Hepatocyte (in vitro differentiated cells): ENCODE measurements around the gene PERP. TPM values are rescaled to one million over a fixed set of nuclear protein-coding genes. Genes with fewer than 3 reads are reported as not detected.

ENCODE experiments used
- DNase-seq: peaks from one replicate; pipeline ENCODE4 v3.0.0-alpha.2; 2016; ENCODE audit warnings: low spot score
- H2AFZ ChIP-seq: fragments of 200-600 bp; sonication (generic); 2 replicates; pipeline ENCODE4 v1.6.0; 2016; ENCODE audit warnings: antibody characterized with exemption, mild to moderate bottlenecking
- H3K27ac ChIP-seq: fragments of 200-600 bp; sonication (generic); 2 replicates; pipeline ENCODE4 v1.5.1; 2016; ENCODE audit warnings: mild to moderate bottlenecking
- H3K27me3 ChIP-seq: fragments of 200-600 bp; sonication (generic); 2 replicates; pipeline ENCODE4 v1.6.1; 2016
- H3K36me3 ChIP-seq: fragments of 200-600 bp; sonication (generic); replicated peaks from 2 replicates; pipeline ENCODE4 v1.5.1; 2016; ENCODE audit warnings: low read depth; ENCODE audit not compliant: insufficient read depth
- H3K4me1 ChIP-seq: fragments of 200-600 bp; sonication (generic); 2 replicates; pipeline ENCODE4 v1.5.1; 2016; ENCODE audit warnings: mild to moderate bottlenecking, moderate library complexity; ENCODE audit not compliant: insufficient read depth
- H3K4me2 ChIP-seq: fragments of 200-600 bp; sonication (generic); 2 replicates; pipeline ENCODE4 v1.6.0; 2016
- H3K4me3 ChIP-seq: fragments of 200-600 bp; sonication (generic); 2 replicates; pipeline ENCODE4 v1.5.1; 2016; ENCODE audit warnings: mild to moderate bottlenecking
- H3K79me2 ChIP-seq: fragments of 200-600 bp; sonication (generic); 2 replicates; pipeline ENCODE4 v1.6.0; 2017; ENCODE audit warnings: mild to moderate bottlenecking
- H3K9me2 ChIP-seq: fragments of 200-600 bp; sonication (generic); replicated peaks from 2 replicates; pipeline ENCODE4 v1.6.0; 2017; ENCODE audit warnings: mild to moderate bottlenecking; ENCODE audit not compliant: insufficient read depth
- H3K9me3 ChIP-seq: fragments of 200-600 bp; sonication (generic); 2 replicates; pipeline ENCODE4 v1.5.1; 2016; ENCODE audit warnings: low read depth, mild to moderate bottlenecking
- H4K20me1 ChIP-seq: fragments of 200-600 bp; sonication (generic); 2 replicates; pipeline ENCODE4 v1.6.0; 2016; ENCODE audit warnings: mild to moderate bottlenecking; ENCODE audit not compliant: insufficient read depth, poor library complexity, severe bottlenecking
- EZH2 ChIP-seq: fragments of 200-600 bp; sonication (generic); IDR thresholded peaks from 2 replicates; pipeline ENCODE4 v1.6.1; 2016; ENCODE audit warnings: antibody characterized with exemption, mild to moderate bottlenecking, borderline replicate concordance
- EZH2phosphoT487 ChIP-seq: fragments of 200-600 bp; sonication (generic); IDR thresholded peaks from one replicate; pipeline ENCODE4 v1.6.1; 2018; ENCODE audit warnings: antibody characterized with exemption, mild to moderate bottlenecking, low read depth, moderate library complexity; ENCODE audit not compliant: unreplicated experiment, severe bottlenecking
- WGBS: methylation state at CpG from one replicate; pipeline ENCODE4 v1.1.6; 2016; ENCODE audit warnings: low lambda C conversion rate; ENCODE audit errors: missing lambda C conversion rate; 5-methylcytosine and 5-hydroxymethylcytosine counted together
- polyA plus RNA-seq: library from polyadenylated mRNA; unstranded; fragments of >200 nt; fragmentation: Nextera tagmentation; extraction: Ambion mirVana; gene quantifications from 2 replicates; pipeline ENCODE4 v1.2.1, GENCODE V29; 2016
- total RNA-seq: library from RNA; depleted of rRNA; stranded (reverse); fragments of >200 nt; gene quantifications from 2 replicates; pipeline ENCODE4 v1.2.3, GENCODE V29; 2014
- TF ChIP-seq, protein P1 (sequence below): fragments of 200-600 bp; sonication (generic); IDR thresholded peaks from 2 replicates; pipeline ENCODE4 v1.5.1; 2016; ENCODE audit warnings: antibody characterized with exemption, mild to moderate bottlenecking; ENCODE audit not compliant: poor library complexity

PERP gene
- total and polyA plus RNA-seq, 2 experiments from 2014 or later, result 85.2 to 104 TPM

DNA sequence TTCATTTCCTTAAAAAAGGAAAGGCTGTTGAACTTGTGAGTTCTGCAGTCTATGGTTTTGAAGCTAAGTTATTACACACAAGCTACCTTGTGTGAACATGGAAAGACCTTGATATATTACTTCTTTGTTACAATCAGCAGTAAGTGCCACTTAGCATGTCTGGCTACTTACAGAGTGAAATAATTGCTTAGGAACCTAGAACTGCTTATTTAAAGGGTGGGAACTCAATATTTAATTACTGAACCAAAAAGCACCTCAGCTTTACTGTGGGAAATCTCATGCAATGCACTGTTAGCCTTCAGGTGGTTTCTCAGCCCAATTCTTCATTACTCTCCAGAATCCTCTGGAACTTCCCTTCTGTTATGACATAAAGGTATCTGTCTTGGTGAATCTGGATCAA, 17.9 kb downstream of the PERP start:
- H3K36me3 ChIP-seq, result no peaks in the 10 kb centered on the region
- H3K9me2 ChIP-seq, result no peaks in the 10 kb centered on the region
- H4K20me1 ChIP-seq, result no peaks in the 10 kb centered on the region
- no peaks in the 10 kb centered on the region for H3K27me3 ChIP-seq
- H2AFZ ChIP-seq, result no peak overlapping the region
- H3K4me3 ChIP-seq, result no peak overlapping the region
- H3K27ac ChIP-seq, result peak overlapping the region; percentile 56
- no peak for TF ChIP-seq EZH2phosphoT487
- no peak for TF ChIP-seq EZH2
- TF ChIP-seq, protein P1, sequence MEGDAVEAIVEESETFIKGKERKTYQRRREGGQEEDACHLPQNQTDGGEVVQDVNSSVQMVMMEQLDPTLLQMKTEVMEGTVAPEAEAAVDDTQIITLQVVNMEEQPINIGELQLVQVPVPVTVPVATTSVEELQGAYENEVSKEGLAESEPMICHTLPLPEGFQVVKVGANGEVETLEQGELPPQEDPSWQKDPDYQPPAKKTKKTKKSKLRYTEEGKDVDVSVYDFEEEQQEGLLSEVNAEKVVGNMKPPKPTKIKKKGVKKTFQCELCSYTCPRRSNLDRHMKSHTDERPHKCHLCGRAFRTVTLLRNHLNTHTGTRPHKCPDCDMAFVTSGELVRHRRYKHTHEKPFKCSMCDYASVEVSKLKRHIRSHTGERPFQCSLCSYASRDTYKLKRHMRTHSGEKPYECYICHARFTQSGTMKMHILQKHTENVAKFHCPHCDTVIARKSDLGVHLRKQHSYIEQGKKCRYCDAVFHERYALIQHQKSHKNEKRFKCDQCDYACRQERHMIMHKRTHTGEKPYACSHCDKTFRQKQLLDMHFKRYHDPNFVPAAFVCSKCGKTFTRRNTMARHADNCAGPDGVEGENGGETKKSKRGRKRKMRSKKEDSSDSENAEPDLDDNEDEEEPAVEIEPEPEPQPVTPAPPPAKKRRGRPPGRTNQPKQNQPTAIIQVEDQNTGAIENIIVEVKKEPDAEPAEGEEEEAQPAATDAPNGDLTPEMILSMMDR, result no peak
- no peak overlapping the region for H3K4me2 ChIP-seq
- H3K4me1 ChIP-seq, result peaks cover 22% of the 10 kb centered on the region
- no peaks in the 10 kb centered on the region for H3K79me2 ChIP-seq
- no peaks in the 10 kb centered on the region for H3K9me3 ChIP-seq
- DNase-seq, result no peak

DNA sequence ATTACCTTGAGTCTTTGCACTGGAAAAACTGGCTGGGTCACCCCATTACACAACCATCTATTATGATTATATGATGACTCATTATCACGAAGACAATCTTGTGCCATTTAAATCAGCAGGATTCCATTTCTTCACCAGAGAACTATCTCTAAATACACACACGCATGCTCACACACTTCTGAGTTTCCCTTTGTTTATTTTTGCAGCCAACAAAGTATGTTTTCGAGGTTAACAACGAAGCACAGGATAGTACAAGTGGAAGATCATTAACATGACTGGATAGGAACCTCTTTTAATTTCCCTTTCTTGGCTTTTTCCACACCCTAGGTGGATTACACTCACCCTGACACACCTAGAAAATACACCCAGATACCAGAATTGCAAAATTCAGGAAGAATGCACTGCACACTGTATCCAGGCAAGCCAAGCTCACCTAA, 18.9 kb downstream of the PERP start:
- H3K4me2 ChIP-seq, result peak overlapping the region; percentile 45

DNA sequence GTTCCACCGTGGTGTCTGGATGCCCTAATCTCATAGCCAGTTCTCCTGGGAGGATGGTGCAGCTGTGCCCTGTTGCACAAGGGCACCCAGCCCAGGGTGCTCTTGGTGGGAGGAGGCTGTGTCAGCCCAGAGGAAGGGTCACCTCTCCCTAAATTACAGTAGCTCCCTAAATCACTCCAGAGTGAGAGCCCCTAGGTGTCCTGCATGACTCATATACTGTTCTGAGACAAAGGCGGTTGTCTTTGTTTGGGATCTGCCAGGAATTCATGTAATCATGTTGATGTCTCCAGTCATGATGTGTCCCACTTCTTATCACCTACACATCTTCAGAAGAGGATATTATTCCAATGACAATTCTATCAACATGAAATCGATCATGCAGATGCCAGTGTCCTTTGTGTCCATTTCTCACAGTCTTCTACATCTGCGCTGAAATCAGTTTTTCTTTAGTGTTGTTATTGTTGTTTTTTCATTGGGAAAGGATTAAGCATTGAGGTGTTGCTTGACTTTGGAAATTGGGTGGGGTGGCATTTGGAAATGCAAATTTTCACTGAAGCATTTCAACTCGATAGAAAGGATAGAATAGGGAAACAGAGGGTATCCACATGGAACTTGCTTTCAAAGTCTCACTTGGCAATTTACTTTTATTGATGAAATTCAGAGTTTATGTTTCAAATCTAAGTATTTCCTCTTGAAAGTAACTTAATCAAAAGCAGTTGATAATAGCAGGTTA, 19.5 kb downstream of the PERP start:
- Histone ChIP-seq H3K4me2 (peak overlapping the region; percentile 63), H3K27ac (peak overlapping the region; percentile 79)

More for the DNA sequence above, 18.9 kb downstream of the PERP start:
- H3K4me1 ChIP-seq, result peaks cover 22% of the 10 kb centered on the region
- H3K9me3 ChIP-seq, result no peaks in the 10 kb centered on the region
- H3K36me3 ChIP-seq, result no peaks in the 10 kb centered on the region
- H3K4me3 ChIP-seq, result no peak overlapping the region
- H4K20me1 ChIP-seq, result no peaks in the 10 kb centered on the region
- H2AFZ ChIP-seq, result no peak overlapping the region
- peak overlapping the region; percentile 56 for H3K27ac ChIP-seq
- TF ChIP-seq EZH2 (no peak), EZH2phosphoT487 (no peak)
- TF ChIP-seq, protein P1, result no peak
- no peaks in the 10 kb centered on the region for H3K79me2 ChIP-seq
- WGBS, result 17% methylated on average over 4 of the region's 4 CpGs
- peak; percentile 69 for DNase-seq
- no peaks in the 10 kb centered on the region for H3K9me2 ChIP-seq
- no peaks in the 10 kb centered on the region for H3K27me3 ChIP-seq

More for the DNA sequence above, 19.5 kb downstream of the PERP start:
- Histone ChIP-seq H4K20me1 (no peaks in the 10 kb centered on the region), H3K9me2 (no peaks in the 10 kb centered on the region), H3K79me2 (no peaks in the 10 kb centered on the region), H3K4me3 (no peak overlapping the region), H2AFZ (no peak overlapping the region), H3K9me3 (no peaks in the 10 kb centered on the region), H3K36me3 (no peaks in the 10 kb centered on the region), H3K27me3 (no peaks in the 10 kb centered on the region), H3K4me1 (peaks cover 22% of the 10 kb centered on the region)
- 55% methylated on average over 5 of the region's 5 CpGs for WGBS
- TF ChIP-seq EZH2phosphoT487 (no peak), EZH2 (no peak)
- TF ChIP-seq, protein P1, result no peak
- no peak for DNase-seq
